GM12878 (cell line): ENCODE results near the gene PRAF2. TPM values are rescaled to one million over a fixed set of nuclear protein-coding genes. Genes with fewer than 3 reads are reported as not detected.

Experiments
- ATAC-seq: fragments of 200-7000 bp; cut with Tn5 transposase; 3 replicates; pipeline ENCODE4 v1.9.1; 2020; ENCODE audit warnings: mild to moderate bottlenecking, moderate library complexity
- BruUV-seq: library from RNA; stranded (reverse); fragments of 400-500 nt; replicated peaks from 2 replicates; lab custom pipeline; 2021; lab: Mats Ljungman, UMichigan
- CTCF ChIA-PET: fragments of 300-600 bp; sonication (Branson Sonifier 250); formaldehyde crosslinking; extraction: SDS; loops from one replicate; lab custom pipeline; 2021; ENCODE audit warnings: inconsistent platforms; lab: Yijun Ruan, JAX
- POLR2A ChIA-PET: fragments of 350-600 bp; formaldehyde crosslinking; extraction: SDS; loops from one replicate; lab custom pipeline; 2021; ENCODE audit warnings: inconsistent platforms; lab: Charles Lee
- RAD21 ChIA-PET: fragments of 300-600 bp; sonication (Branson Sonifier 250); formaldehyde crosslinking; loops from one replicate; lab custom pipeline; 2023; ENCODE audit warnings: antibody characterized with exemption; ENCODE audit not compliant: unreplicated experiment; lab: Charles Lee
- SMC1A ChIA-PET: fragments of 300-600 bp; sonication (Branson Sonifier 250); formaldehyde crosslinking; loops from one replicate; lab custom pipeline; 2023; ENCODE audit not compliant: unreplicated experiment, uncharacterized antibody; lab: Charles Lee
- DNase-seq: peaks from one replicate; pipeline ENCODE4 v3.0.0-alpha.2; 2011; ENCODE audit warnings: low read depth, low spot score
- FAIRE-seq: peaks from 3 replicates; lab custom pipeline; 2011; peaks lifted over from hg19 to GRCh38; lab: Jason Lieb, UNC
- H2AFZ ChIP-seq: 2 replicates; pipeline ENCODE4 v1.6.0; 2011; ENCODE audit warnings: low read depth, low read length, control low read depth; ENCODE audit not compliant: control insufficient read depth
- H3K27ac ChIP-seq: 2 replicates; pipeline ENCODE4 v1.5.1; 2011; ENCODE audit warnings: control low read depth; ENCODE audit not compliant: control insufficient read depth, insufficient read depth
- H3K27me3 ChIP-seq, 2 experiments: replicated peaks in 1 of 2; 2 replicates each; pipeline versions ENCODE4 v1.6.0 to v1.6.1; 2011; ENCODE audit warnings: low read length in 1 of 2; ENCODE audit not compliant: control insufficient read depth in 2 of 2, insufficient read depth in 2 of 2
- H3K36me3 ChIP-seq, 2 experiments: 2 replicates each; pipeline ENCODE4 v1.5.1; 2011; ENCODE audit warnings: low read length in 1 of 2; ENCODE audit not compliant: control insufficient read depth in 2 of 2, insufficient read depth in 2 of 2
- H3K4me1 ChIP-seq: 2 replicates; pipeline ENCODE4 v1.6.1; 2011; ENCODE audit warnings: mild to moderate bottlenecking, low read length, moderate library complexity, mixed read lengths; ENCODE audit not compliant: control insufficient read depth, insufficient read depth
- H3K4me2 ChIP-seq: 2 replicates; pipeline ENCODE4 v1.6.0; 2011; ENCODE audit warnings: control low read depth; ENCODE audit not compliant: control insufficient read depth, insufficient read depth
- H3K4me3 ChIP-seq: fragments of 200-600 bp; sonication (generic); 2 replicates; pipeline ENCODE4 v1.5.1; 2016
- H3K79me2 ChIP-seq: 2 replicates; pipeline ENCODE4 v1.6.0; 2011; ENCODE audit warnings: low read length; ENCODE audit not compliant: control insufficient read depth, insufficient read depth
- H3K9ac ChIP-seq: 2 replicates; pipeline ENCODE4 v1.8.0; 2011; ENCODE audit warnings: low read length, control low read depth, mixed read lengths; ENCODE audit not compliant: control insufficient read depth, insufficient read depth
- H3K9me3 ChIP-seq: replicated peaks from 3 replicates; pipeline ENCODE4 v1.5.1; 2011; ENCODE audit warnings: mild to moderate bottlenecking, low read length; ENCODE audit not compliant: control insufficient read depth, insufficient read depth
- H4K20me1 ChIP-seq: 2 replicates; pipeline ENCODE4 v1.6.0; 2011; ENCODE audit not compliant: control insufficient read depth, insufficient read depth
- BCL3 ChIP-seq: IDR thresholded peaks from 2 replicates; pipeline ENCODE4 v1.6.1; 2011; ENCODE audit warnings: borderline replicate concordance, low read depth, mild to moderate bottlenecking, moderate library complexity, low read length; ENCODE audit not compliant: insufficient read depth, poor library complexity, severe bottlenecking
- BRCA1 ChIP-seq: IDR thresholded peaks from 2 replicates; pipeline ENCODE4 v1.6.1; 2011; ENCODE audit warnings: low read depth, low read length, improper control_type of control experiment
- EGR1 ChIP-seq, 2 experiments: IDR thresholded peaks; 1 replicate in 1 of 2; 2 replicates in 1 of 2; pipeline ENCODE4 v1.6.1; 2011 to 2012; ENCODE audit warnings: low read depth in 2 of 2, low read length in 2 of 2, borderline replicate concordance in 1 of 2, mild to moderate bottlenecking in 1 of 2, moderate library complexity in 1 of 2
- FOS ChIP-seq: IDR thresholded peaks from 3 replicates; pipeline ENCODE4 v1.6.1; 2011; ENCODE audit warnings: borderline replicate concordance; ENCODE audit not compliant: insufficient read length; ENCODE audit errors: extremely low read depth
- MTA3 ChIP-seq: IDR thresholded peaks from 2 replicates; pipeline ENCODE4 v1.6.1; 2012; ENCODE audit warnings: low read length, inconsistent platforms, borderline replicate concordance
- NKRF ChIP-seq: fragments of 450-650 bp; conservative IDR thresholded peaks from 2 replicates; pipeline ENCODE4 v1.6.1; 2017; ENCODE audit warnings: mild to moderate bottlenecking, moderate library complexity
- RELA ChIP-seq: fragments of 450-650 bp; IDR thresholded peaks from 2 replicates; pipeline ENCODE4 v1.8.0; 2014; ENCODE audit warnings: borderline replicate concordance; ENCODE audit not compliant: partially characterized antibody
- SIN3A ChIP-seq: IDR thresholded peaks from 2 replicates; pipeline ENCODE4 v1.6.1; 2012; ENCODE audit warnings: low read depth, low read length, improper control_type of control experiment
- SPI1 ChIP-seq: IDR thresholded peaks from 2 replicates; pipeline ENCODE4 v1.6.1; 2011; ENCODE audit warnings: low read depth, mild to moderate bottlenecking, low read length, moderate library complexity, borderline replicate concordance; ENCODE audit not compliant: insufficient read depth
- WGBS: methylation state at CpG from one replicate; pipeline ENCODE4 v1.1.6; 2016; ENCODE audit warnings: low lambda C conversion rate; ENCODE audit not compliant: insufficient replicate concordance, insufficient coverage; ENCODE audit errors: missing lambda C conversion rate; 5-methylcytosine and 5-hydroxymethylcytosine counted together
- in situ Hi-C: fragments of 300-500 bp; cut with MboI; formaldehyde crosslinking; loops from 9 replicates; pipeline ENCODE4 v1.14.3; 2018; ENCODE audit warnings: mixed read lengths
- intact Hi-C: fragments of 100-400 bp; cut with micrococcal nuclease; formaldehyde crosslinking; loops from one replicate; pipeline ENCODE4 v1.14.2; 2022; ENCODE audit not compliant: unreplicated experiment
- polyA plus RNA-seq, 11 experiments: library from polyadenylated mRNA; depleted of rRNA in 4 of 11; unstranded in 6 of 11; stranded (reverse) in 5 of 11; fragments of >200 nt; fragmentation: Nextera tagmentation in 4 of 11; fragmentation: Illumina TruSeq in 1 of 11; extraction: Ambion mirVana in 4 of 11; extraction: Trizol in 1 of 11; gene quantifications; 1 replicate in 1 of 11; 2 replicates in 10 of 11; pipeline versions ENCODE4 v1.2.1 to v1.2.3, GENCODE V29; 2011 to 2016; ENCODE audit warnings: inconsistent platforms in 2 of 11, missing spikeins in 2 of 11, low read depth in 1 of 11
- total RNA-seq, 4 experiments: library from RNA; depleted of rRNA in 3 of 4; stranded (reverse); fragments of >200 nt in 3 of 4; fragmentation: Illumina TruSeq in 1 of 4; extraction: Trizol in 1 of 4; gene quantifications; 2 replicates each; pipeline versions ENCODE4 v1.2.1 to v1.2.3, GENCODE V29; 2013 to 2021

PRAF2 gene
- total and polyA plus RNA-seq, 10 of the 15 experiments (the other 5 are each of a cell fraction or from before 2014, with no cell fraction given) = 0.80 to 16.7 (median 7.0) TPM

- Histone ChIP-seq H3K36me3 (peaks cover 1 to 5% of the 10 kb centered on the region in 2 experiments; a peak in 3 of 4 replicates), H3K79me2 (peaks cover 3% of the 10 kb centered on the region), H3K4me1 (no peaks in the 10 kb centered on the region), H3K4me3 (no peak overlapping the region), H3K9me3 (no peaks in the 10 kb centered on the region), H3K4me2 (no peak overlapping the region), H2AFZ (no peak overlapping the region), H3K9ac (no peak overlapping the region), H4K20me1 (no peaks in the 10 kb centered on the region), H3K27ac (no peak overlapping the region), H3K27me3 (no peaks in the 10 kb centered on the region)
- ATAC-seq (no peak), FAIRE-seq (no peak), DNase-seq (no peak)
- intact Hi-C loops (no loop called here), in situ Hi-C loops (no loop called here)
- ChIA-PET SMC1A (no interaction called here), RAD21 (no interaction called here), CTCF (no interaction called here), POLR2A (no interaction called here)
- no TSS peak for BruUV-seq
- TF ChIP-seq SIN3A (no peak), FOS (no peak), BRCA1 (no peak), EGR1 (IDR thresholded peaks at IDR 0.05; ENCODE audit: borderline replicate concordance in 1 of 2, low read depth in 2 of 2, low read length in 2 of 2) (no peak), MTA3 (no peak), SPI1 (no peak), RELA (no peak), NKRF (no peak), BCL3 (no peak)
- WGBS = 24% methylated on average over 4 of the region's 6 CpGs
These were observed 43.8 kb upstream of the PRAF2 start for GRCh38 chrX:49117581-49117980.
